Skeletal muscle tissue (tissue), 4 donors: Measurements from ENCODE around the gene FANCI. TPM values are rescaled to one million over a fixed set of nuclear protein-coding genes. Genes with fewer than 3 reads are reported as not detected.

Experiments
- H3K27ac ChIP-seq: one replicate; pipeline ENCODE4 v1.7.0; 2013; ENCODE audit warnings: mild to moderate bottlenecking, low read depth, low read length, inconsistent platforms
- H3K27me3 ChIP-seq, 3 donors: one replicate each; pipeline ENCODE4 v1.7.0; 2013; ENCODE audit warnings: low read length in 3 of 3; ENCODE audit not compliant: control insufficient read depth in 3 of 3, insufficient read depth in 3 of 3
- H3K36me3 ChIP-seq, 3 donors: one replicate each; pipeline ENCODE4 v1.7.0; 2013; ENCODE audit warnings: low read length in 3 of 3; ENCODE audit not compliant: control insufficient read depth in 3 of 3, insufficient read depth in 3 of 3
- H3K4me1 ChIP-seq, 3 donors: one replicate each; pipeline ENCODE4 v1.7.0; 2013; ENCODE audit warnings: low read length in 3 of 3, mild to moderate bottlenecking in 3 of 3; ENCODE audit not compliant: control insufficient read depth in 3 of 3, insufficient read depth in 3 of 3
- H3K4me3 ChIP-seq, 3 donors: one replicate each; pipeline ENCODE4 v1.7.0; 2013; ENCODE audit warnings: low read length in 3 of 3
- H3K9ac ChIP-seq, 3 donors: one replicate each; pipeline ENCODE4 v1.7.0; 2013; ENCODE audit warnings: low read length in 3 of 3, mild to moderate bottlenecking in 3 of 3, moderate library complexity in 2 of 3, low read depth in 1 of 3
- H3K9me3 ChIP-seq, 3 donors: one replicate each; pipeline ENCODE4 v1.7.0; 2013; ENCODE audit warnings: low read length in 3 of 3; ENCODE audit not compliant: control insufficient read depth in 3 of 3
- total RNA-seq: library from RNA; depleted of rRNA; stranded (reverse); fragments of >200 nt; gene quantifications from one replicate; pipeline ENCODE4 v1.2.3, GENCODE V29; 2014
- donor health status: Osteomylitis.

The FANCI gene
- total RNA-seq, 1 donor from 2014 or later: 12.0 TPM

GRCh38 chr15:89201465-89202005, 42.2 kb upstream of the FANCI start:
- Histone ChIP-seq H3K9me3 (no peaks in the 10 kb centered on the region), H3K36me3 (peaks cover 3 to 23% (median 4%) of the 10 kb centered on the region in 3 donors)

GRCh38 chr15:89203705-89204273, 40.0 kb upstream of the FANCI start:
- H3K36me3 ChIP-seq: peaks cover 0 to 12% (median 1%) of the 10 kb centered on the region in 3 donors
- no peak overlapping the region for H3K9ac ChIP-seq
- no peaks in the 10 kb centered on the region for H3K9me3 ChIP-seq
- H3K27me3 ChIP-seq: no peaks in the 10 kb centered on the region
- H3K4me3 ChIP-seq: no peak overlapping the region
- H3K4me1 ChIP-seq: peaks cover 0 to 7% (median 4%) of the 10 kb centered on the region in 3 donors
- no peak overlapping the region for H3K27ac ChIP-seq

More at GRCh38 chr15:89201465-89202005, 42.2 kb upstream of the FANCI start:
- H3K4me3 ChIP-seq: no peak overlapping the region
- no peak overlapping the region for H3K27ac ChIP-seq
- H3K27me3 ChIP-seq: no peaks in the 10 kb centered on the region
- H3K9ac ChIP-seq: no peak overlapping the region
- peaks cover 0 to 7% (median 4%) of the 10 kb centered on the region in 3 donors for H3K4me1 ChIP-seq

GRCh38 chr15:89205991-89206585, 37.7 kb upstream of the FANCI start:
- no peak overlapping the region for H3K9ac ChIP-seq
- no peak overlapping the region for H3K27ac ChIP-seq
- no peaks in the 10 kb centered on the region for H3K27me3 ChIP-seq
- H3K36me3 ChIP-seq: no peaks in the 10 kb centered on the region
- H3K4me3 ChIP-seq: no peak overlapping the region
- H3K9me3 ChIP-seq: no peaks in the 10 kb centered on the region
- H3K4me1 ChIP-seq: peaks cover 0 to 4% (median 2%) of the 10 kb centered on the region in 3 donors

DNA sequence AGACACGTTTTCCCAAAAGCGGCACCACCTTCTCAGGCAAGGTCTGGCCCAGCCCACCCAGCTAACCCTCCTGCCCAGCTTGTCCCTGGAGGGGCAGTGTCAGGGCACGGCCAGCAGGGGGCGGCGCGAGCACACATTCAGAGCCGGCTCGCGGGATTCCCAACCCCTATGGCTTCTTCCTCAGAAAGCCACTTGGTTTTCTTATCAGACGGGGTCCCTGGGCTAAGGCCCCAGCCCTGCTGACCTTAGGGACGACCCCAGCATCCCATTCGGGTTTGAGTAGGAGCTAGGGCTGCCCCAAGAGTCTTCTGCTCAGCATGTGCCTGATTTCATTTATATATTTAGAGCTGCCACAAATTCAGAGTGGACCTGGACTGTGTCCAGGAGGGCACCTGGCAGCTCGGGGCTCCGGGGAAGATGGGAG, 36.9 kb upstream of the FANCI start:
- Histone ChIP-seq H3K27me3 (no peaks in the 10 kb centered on the region), H3K4me1 (peaks cover 0 to 4% (median 2%) of the 10 kb centered on the region in 3 donors), H3K36me3 (no peaks in the 10 kb centered on the region), H3K9me3 (no peaks in the 10 kb centered on the region), H3K9ac (peak overlapping the region in 1 of 3 donors; percentile 64), H3K4me3 (peak overlapping the region in 2 of 3 donors; percentile 14 to 43), H3K27ac (no peak overlapping the region)

- Histone ChIP-seq H3K4me1 (peaks cover 0 to 4% (median 2%) of the 10 kb centered on the region in 3 donors), H3K4me3 (no peak overlapping the region), H3K27ac (no peak overlapping the region), H3K9ac (no peak overlapping the region), H3K36me3 (no peaks in the 10 kb centered on the region), H3K27me3 (no peaks in the 10 kb centered on the region), H3K9me3 (no peaks in the 10 kb centered on the region)
Observed at GRCh38 chr15:89208256-89208655, 35.5 kb upstream of the FANCI start.

GRCh38 chr15:89209057-89209456, 34.7 kb upstream of the FANCI start:
- Histone ChIP-seq H3K4me1 (peaks cover 0 to 4% (median 2%) of the 10 kb centered on the region in 3 donors), H3K9ac (no peak overlapping the region), H3K27ac (no peak overlapping the region), H3K27me3 (no peaks in the 10 kb centered on the region), H3K4me3 (no peak overlapping the region), H3K36me3 (no peaks in the 10 kb centered on the region), H3K9me3 (no peaks in the 10 kb centered on the region)

- peaks cover 0 to 4% (median 2%) of the 10 kb centered on the region in 3 donors for H3K4me1 ChIP-seq
- H3K36me3 ChIP-seq: no peaks in the 10 kb centered on the region
- H3K27me3 ChIP-seq: no peaks in the 10 kb centered on the region
- no peak overlapping the region for H3K27ac ChIP-seq
- no peak overlapping the region for H3K9ac ChIP-seq
- no peak overlapping the region for H3K4me3 ChIP-seq
- H3K9me3 ChIP-seq: no peaks in the 10 kb centered on the region
Observed at GRCh38 chr15:89211678-89212170, 32.1 kb upstream of the FANCI start.

DNA sequence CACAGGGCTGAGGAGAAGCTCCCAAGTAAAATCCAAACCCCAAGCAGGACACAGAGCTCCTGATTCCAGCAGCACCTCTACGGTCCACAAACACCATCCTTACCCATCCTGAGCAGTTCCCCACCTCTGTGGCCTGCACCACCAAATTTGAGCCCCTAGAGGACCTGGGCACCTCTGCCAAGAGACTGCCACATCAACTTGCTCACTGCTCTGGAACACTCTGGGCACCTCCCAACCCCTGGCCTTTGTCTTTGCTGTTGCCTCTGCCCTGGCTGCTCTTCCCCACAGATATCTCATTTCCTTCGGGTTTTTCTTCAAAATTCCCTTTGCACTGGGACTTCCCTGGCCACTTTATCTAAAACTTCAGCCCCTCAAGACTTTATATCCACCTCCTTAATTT, 28.2 kb upstream of the FANCI start:
- Histone ChIP-seq H3K9ac (no peak overlapping the region), H3K4me1 (peaks cover 0 to 7% (median 6%) of the 10 kb centered on the region in 3 donors), H3K36me3 (no peaks in the 10 kb centered on the region), H3K27ac (no peak overlapping the region), H3K9me3 (no peaks in the 10 kb centered on the region), H3K4me3 (no peak overlapping the region), H3K27me3 (no peaks in the 10 kb centered on the region)

- H3K9ac ChIP-seq: no peak overlapping the region
- no peak overlapping the region for H3K4me3 ChIP-seq
- H3K36me3 ChIP-seq: no peaks in the 10 kb centered on the region
- H3K27me3 ChIP-seq: no peaks in the 10 kb centered on the region
- H3K27ac ChIP-seq: no peak overlapping the region
- no peaks in the 10 kb centered on the region for H3K9me3 ChIP-seq
- peaks cover 0 to 7% (median 6%) of the 10 kb centered on the region in 3 donors for H3K4me1 ChIP-seq
Observed at GRCh38 chr15:89217031-89217430, 26.7 kb upstream of the FANCI start.
